Gastrocnemius medialis (tissue), 4 donors: ENCODE results near the gene INPP5A.

Source experiments
- POLR2A ChIP-seq, 2 donors: fragments of 450-650 bp; IDR thresholded peaks; one replicate each; pipeline ENCODE4 v1.6.1; 2017; ENCODE audit warnings: antibody characterized with exemption in 2 of 2, mild to moderate bottlenecking in 2 of 2, moderate library complexity in 2 of 2
- TF ChIP-seq, protein P1 (sequence below), 5 experiments: fragments of 450-650 bp in 3 of 5; fragments of 200-600 bp in 2 of 5; sonication (generic) in 2 of 5; IDR thresholded peaks in 4 of 5; conservative IDR thresholded peaks in 1 of 5; 1 replicate in 4 of 5; 2 replicates in 1 of 5; pipeline ENCODE4 v1.5.1; 2016 to 2019; ENCODE audit warnings: antibody characterized with exemption in 5 of 5, mild to moderate bottlenecking in 3 of 5, moderate library complexity in 3 of 5

DNA sequence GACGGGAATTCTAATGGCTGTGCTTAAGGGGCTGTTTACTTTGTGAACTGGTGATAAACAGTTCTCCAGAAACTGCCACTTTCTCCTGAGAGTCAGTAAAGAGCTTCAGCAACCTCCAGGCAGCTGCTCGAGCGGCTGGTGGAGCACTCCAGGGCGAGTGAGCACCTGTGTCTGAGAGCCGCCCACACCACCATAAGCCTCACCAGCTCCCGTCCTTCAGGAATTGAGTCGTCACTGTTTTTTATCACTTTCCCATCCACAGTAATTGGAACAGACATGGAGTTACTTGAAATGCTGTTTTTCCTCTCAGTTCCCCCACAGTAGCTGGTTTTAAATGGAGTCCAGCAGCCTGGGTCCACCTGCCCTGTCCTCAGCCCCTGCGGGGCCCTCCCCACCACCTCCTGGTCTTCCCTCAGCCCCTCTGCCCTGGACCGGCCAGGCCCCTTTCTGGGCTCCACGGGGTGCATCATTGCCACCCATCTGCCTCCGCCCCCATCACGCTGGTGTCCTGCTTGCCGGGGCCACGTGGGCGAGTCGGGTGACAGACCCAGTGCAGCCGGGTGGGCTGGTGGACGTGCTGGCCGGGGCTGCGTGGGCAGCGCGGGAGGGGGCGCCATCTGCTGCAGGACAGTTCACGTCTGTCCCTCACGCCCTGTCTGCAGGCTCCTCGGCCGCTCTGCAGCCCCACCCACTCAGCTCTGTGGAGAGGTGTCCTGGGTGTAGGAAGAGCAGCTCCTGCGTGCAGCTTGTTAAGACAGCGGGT, 192.4 kb downstream of the INPP5A start:
- TF ChIP-seq, protein P1, sequence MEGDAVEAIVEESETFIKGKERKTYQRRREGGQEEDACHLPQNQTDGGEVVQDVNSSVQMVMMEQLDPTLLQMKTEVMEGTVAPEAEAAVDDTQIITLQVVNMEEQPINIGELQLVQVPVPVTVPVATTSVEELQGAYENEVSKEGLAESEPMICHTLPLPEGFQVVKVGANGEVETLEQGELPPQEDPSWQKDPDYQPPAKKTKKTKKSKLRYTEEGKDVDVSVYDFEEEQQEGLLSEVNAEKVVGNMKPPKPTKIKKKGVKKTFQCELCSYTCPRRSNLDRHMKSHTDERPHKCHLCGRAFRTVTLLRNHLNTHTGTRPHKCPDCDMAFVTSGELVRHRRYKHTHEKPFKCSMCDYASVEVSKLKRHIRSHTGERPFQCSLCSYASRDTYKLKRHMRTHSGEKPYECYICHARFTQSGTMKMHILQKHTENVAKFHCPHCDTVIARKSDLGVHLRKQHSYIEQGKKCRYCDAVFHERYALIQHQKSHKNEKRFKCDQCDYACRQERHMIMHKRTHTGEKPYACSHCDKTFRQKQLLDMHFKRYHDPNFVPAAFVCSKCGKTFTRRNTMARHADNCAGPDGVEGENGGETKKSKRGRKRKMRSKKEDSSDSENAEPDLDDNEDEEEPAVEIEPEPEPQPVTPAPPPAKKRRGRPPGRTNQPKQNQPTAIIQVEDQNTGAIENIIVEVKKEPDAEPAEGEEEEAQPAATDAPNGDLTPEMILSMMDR (IDR thresholded peaks at IDR 0.05 in 4 of 5, conservative IDR thresholded peaks at IDR 0.05 in 1 of 5), result no peak
- TF ChIP-seq POLR2A (IDR thresholded peaks at IDR 0.05), result no peak
